ENCODE data around the gene ENAH.

The ENAH gene

DNA sequence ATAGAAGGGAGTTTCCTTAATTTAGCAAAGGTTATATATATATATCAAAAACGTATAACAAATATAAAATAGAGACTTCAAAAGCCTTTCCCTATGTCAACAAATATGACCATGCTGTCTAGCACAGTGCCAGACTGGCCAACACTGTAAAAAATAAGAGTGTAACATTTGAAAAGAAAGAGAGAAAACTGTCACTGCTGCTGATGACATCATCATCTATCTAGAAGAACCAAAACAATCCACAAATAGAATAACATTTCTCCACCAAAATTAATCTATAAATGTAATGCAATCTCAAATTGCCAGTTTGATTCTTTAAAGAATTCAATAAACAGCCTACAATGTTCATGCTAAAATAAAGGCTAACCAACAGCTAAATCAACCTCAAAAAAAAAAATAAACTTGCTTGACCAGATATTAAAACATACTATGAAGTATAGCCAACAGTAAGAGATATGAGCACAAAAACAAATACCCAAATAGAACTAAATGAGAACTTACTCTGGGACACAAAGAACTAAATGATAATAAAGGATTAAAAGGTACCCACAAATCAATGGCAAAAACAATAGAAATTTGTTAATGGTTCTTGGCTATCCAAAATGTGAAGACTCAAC, 50.2 kb downstream of the ENAH start:
- in situ Hi-C loops (cut with HindIII; ENCODE audit: low pct_unique_long_range_greater_than_20kb, low sequenced_read_pairs) = no loop called here
- no peak for DNase-seq (ENCODE audit: low read depth in 1 of 2, low spot score in 1 of 2)

DNA sequence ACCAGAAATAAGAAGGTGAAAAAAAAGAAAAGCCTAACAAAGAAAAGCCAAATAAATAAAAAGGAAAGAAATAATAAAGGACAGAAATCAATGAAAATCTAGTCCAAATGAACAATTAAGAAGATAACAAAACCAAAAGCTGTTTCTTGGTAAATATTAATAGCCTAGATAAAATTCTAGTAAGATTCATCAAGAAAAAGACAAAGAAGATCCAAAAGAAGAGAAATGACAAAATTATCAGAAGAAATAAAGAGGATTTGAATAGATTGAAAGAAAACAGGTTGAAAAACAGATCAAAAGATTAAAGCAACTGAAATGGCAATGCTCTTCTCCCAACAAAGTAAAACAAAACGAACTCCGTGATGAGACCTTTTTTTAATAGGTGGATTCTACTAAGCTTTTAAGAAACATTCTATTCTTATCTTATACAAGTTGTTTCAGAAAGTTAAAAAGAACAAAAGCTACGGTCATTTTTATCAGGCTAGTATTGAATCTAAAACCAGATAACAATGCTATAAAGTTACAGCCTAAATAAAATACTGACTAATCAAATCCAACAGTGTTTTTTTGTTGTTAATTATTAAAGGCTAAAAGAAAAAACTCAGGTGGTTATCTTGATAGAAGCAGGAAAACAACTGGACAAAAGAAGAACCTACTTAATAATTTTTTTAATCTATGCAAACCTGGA, 50.9 kb downstream of the ENAH start:
- no peak for DNase-seq (ENCODE audit: low read depth in 1 of 2, low spot score in 1 of 2)
- in situ Hi-C loops (cut with HindIII; ENCODE audit: low pct_unique_long_range_greater_than_20kb, low sequenced_read_pairs) = no loop called here
- TF ChIP-seq JUND (IDR thresholded peaks at IDR 0.05; ENCODE audit: low read depth) = no peak

More for the DNA sequence above, 50.2 kb downstream of the ENAH start:
- TF ChIP-seq JUND (IDR thresholded peaks at IDR 0.05; ENCODE audit: low read depth) = no peak

DNA sequence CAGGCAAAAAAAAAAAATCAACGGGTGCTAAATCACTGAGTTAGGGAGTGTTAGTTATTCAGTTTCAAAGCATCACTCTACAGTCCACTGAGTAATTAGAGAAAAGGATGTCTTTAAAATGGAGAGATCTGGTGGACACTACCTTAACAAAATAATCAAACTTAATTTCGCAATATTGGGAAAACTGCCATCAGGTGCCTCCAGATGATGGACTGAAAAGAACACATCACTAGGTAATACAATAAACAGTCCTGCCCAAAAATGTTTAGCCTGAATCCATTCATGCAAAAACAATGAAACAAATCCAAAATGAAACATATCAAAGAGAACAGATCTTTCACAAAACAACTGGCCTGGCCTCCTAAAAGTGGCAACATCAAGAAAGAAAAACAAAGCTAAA, 54.1 kb downstream of the ENAH start:
- in situ Hi-C loops (cut with HindIII; ENCODE audit: low pct_unique_long_range_greater_than_20kb, low sequenced_read_pairs) = no loop called here
- DNase-seq (ENCODE audit: low read depth in 1 of 2, low spot score in 1 of 2) = no peak
- no peak for TF ChIP-seq JUND (IDR thresholded peaks at IDR 0.05; ENCODE audit: low read depth)

DNA sequence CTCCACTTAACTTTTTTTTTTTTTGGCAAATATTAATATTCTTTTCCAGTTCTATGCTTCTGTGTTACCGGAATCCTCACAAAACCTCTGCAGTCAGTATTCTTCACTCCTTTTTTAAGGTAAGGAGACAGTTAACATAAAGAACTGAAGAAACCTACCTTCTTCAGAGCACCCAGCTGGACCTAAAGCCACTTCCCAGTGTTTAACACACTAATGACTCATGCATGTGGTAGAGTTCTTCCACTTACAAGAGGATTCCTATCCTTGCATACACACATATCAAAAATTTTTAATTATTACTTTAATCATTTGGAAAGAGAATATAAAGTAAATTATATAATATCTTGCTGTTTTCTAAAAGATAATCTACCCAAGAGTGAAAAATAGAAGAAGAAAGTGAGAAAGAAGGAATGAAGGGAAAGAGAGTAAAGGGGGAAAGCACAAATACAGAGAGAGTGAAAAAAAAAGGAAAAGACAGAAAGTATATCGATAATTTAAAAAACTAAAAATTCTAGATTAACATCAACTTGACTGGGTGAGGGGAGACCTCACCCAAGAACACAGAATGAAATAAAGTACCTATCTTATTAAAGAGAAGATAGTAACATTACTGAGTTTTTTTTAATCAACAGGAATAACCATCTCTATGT, 54.9 kb downstream of the ENAH start:
- in situ Hi-C loops (cut with HindIII; ENCODE audit: low pct_unique_long_range_greater_than_20kb, low sequenced_read_pairs) = no loop called here
- DNase-seq (ENCODE audit: low read depth in 1 of 2, low spot score in 1 of 2) = no peak
- no peak for TF ChIP-seq JUND (IDR thresholded peaks at IDR 0.05; ENCODE audit: low read depth)

DNA sequence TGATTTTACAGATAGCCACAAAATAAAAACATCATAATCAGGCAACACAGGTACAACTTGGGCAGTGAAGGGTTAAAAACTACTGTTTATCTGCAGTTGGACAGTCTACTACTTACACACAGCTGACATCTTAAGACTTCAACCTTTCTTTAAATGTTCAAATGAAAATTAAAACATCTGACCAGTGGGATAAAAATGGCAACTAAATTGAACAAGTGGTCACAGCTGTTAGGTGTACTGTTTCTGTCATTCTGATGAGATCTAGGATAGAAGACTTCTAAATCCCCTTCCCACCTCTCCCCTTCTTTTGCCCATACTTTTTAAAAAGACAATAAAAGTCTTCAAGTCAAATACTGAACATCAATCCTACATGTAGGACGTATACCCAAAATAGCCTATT, 56.2 kb downstream of the ENAH start:
- DNase-seq (ENCODE audit: low read depth in 1 of 2, low spot score in 1 of 2) = no peak
- in situ Hi-C loops (cut with HindIII; ENCODE audit: low pct_unique_long_range_greater_than_20kb, low sequenced_read_pairs) = no loop called here
- no peak for TF ChIP-seq JUND (IDR thresholded peaks at IDR 0.05; ENCODE audit: low read depth)

DNA sequence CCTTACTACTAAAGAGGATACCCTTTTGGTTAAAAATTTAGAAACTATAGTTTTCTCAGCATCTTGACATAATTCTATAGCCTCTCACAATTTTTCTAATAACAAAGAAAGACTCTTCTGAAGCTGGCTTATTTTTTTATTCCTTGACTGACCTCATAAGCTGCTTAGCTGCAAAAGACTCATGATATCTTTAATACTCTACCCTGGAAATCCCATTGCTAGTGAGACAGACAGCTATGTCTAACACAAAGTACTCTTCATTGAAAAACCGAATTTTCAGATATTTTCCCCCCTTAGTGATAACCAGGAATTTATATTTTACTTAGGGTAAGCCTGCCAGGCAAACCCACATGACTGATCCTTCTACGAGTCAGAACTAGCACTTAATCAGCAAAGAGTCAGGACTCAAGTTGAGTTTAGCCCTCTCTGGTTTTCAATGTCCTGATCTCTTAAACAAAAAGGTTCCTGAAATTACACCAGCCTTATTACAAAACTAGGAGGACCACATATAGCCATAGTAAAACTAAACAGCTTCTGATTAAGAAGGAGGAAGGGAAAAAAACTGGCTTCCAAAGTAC, 56.9 kb downstream of the ENAH start:
- no peak for DNase-seq (ENCODE audit: low read depth in 1 of 2, low spot score in 1 of 2)
- in situ Hi-C loops (cut with HindIII; ENCODE audit: low pct_unique_long_range_greater_than_20kb, low sequenced_read_pairs) = no loop called here
- TF ChIP-seq JUND (IDR thresholded peaks at IDR 0.05; ENCODE audit: low read depth) = no peak

DNA sequence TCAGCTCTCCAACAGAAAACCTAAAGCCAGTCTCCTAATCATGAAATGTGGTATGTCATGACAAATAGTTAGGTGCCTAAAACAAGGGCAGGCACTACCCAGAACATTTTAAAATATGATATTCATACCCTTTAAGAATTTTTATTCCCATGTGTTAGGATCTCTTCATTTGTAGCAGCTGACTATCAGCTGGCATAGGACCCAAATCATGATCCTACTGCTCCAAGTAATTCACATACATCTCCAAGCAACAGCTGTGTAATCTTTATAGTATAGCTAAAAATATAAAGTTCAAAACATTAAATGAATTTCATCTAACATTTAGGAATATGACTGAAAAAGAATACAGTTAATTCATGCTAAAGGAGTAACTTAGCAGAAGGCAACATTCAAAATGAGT, 57.5 kb downstream of the ENAH start:
- DNase-seq (ENCODE audit: low read depth in 1 of 2, low spot score in 1 of 2) = no peak
- in situ Hi-C loops (cut with HindIII; ENCODE audit: low pct_unique_long_range_greater_than_20kb, low sequenced_read_pairs) = no loop called here
- TF ChIP-seq JUND (IDR thresholded peaks at IDR 0.05; ENCODE audit: low read depth) = no peak

DNA sequence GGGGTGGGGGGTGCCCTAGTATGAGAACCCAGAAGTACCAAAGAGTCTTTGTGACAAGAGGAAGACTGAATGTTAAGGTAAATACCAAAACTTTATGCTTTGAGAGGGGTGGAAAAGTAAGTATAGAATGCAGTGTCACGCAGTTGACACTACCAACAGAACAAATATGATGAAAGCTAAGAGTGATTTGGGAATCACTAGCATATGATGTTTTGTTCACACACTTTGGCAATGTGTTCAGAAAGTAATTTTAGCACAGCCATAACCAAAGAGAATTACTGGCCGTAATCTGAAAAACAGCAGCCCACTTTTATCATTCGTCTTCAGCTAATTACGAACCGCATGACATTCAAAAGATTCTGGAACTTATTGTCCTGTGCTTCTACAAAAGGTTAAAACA, 59.5 kb downstream of the ENAH start:
- no peak for DNase-seq (ENCODE audit: low read depth in 1 of 2, low spot score in 1 of 2)
- in situ Hi-C loops (cut with HindIII; ENCODE audit: low pct_unique_long_range_greater_than_20kb, low sequenced_read_pairs) = no loop called here
- TF ChIP-seq JUND (IDR thresholded peaks at IDR 0.05; ENCODE audit: low read depth) = no peak

DNA sequence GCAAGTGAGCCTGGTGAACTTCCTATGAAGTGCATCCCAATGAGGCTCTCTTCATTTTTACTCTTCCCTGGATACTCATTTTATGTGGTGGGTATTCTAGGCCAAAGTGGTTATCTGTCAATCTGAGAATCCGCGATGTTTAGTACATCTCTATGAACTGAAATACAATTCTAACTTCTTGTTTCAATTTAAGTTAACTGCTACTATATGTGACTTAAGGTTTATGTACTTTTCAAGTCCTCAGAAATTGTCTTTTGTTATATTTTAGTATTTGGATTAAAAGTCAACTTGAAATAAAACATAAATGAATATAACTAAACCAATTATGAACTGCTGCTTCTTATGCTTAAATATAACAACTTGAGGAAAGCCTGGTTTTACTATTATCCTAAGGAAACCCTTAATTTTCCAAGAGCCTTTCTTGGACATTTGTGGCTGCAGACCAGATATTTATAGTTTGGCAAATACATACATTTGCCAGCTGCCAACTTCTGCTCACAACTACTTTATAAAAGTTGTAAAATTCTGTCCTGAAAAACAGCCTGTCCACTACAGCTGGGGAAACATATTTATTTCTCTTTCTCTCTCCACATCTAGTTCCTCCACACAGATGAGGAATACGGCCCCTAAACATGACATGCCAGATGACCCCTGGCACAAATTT, 60.4 kb downstream of the ENAH start:
- TF ChIP-seq JUND (IDR thresholded peaks at IDR 0.05; ENCODE audit: low read depth) = no peak
- in situ Hi-C loops (cut with HindIII; ENCODE audit: low pct_unique_long_range_greater_than_20kb, low sequenced_read_pairs) = no loop called here
- no peak for DNase-seq (ENCODE audit: low read depth in 1 of 2, low spot score in 1 of 2)

DNA sequence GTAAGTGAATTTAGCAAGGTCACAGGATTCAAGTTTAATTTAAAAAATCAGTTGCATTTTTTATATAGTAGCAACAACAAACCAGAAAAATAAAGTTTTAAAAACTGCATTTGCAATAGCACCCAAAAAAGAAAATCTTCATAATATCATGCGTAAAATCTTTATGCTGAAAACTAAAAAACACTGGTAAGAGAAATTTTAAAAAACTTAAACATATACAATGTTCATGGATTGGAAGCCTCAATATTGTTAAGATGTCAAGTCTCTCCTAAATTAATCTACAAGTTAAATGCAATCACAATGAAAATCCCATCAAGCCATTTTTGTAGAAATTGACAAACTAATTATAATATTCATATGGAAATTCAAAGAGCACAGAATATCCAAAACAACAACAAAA, 65.6 kb downstream of the ENAH start:
- DNase-seq (ENCODE audit: low read depth in 1 of 2, low spot score in 1 of 2) = no peak
- in situ Hi-C loops (cut with HindIII; ENCODE audit: low pct_unique_long_range_greater_than_20kb, low sequenced_read_pairs) = no loop called here
- no peak for TF ChIP-seq JUND (IDR thresholded peaks at IDR 0.05; ENCODE audit: low read depth)

DNA sequence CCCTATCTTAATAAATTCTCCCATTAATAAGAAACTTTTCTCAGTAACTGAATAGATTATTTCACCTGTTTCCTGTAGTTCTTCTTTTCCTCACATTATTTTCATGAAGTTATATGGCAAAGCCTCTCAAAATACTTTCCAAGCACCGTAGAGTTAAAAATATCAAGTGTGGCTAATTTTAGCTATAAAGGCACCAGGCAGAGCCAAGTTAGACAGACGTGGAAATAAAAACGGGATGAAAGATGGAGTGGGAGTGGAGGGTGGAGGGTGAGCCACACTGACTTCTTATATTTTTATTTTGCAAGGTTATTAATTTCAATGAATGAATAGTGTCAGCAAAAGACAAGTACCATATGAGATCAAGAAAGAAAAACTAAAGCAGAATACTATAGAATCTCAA, 71.7 kb downstream of the ENAH start:
- no peak for TF ChIP-seq JUND (IDR thresholded peaks at IDR 0.05; ENCODE audit: low read depth)
- in situ Hi-C loops (cut with HindIII; ENCODE audit: low pct_unique_long_range_greater_than_20kb, low sequenced_read_pairs) = no loop called here
- DNase-seq (ENCODE audit: low read depth in 1 of 2, low spot score in 1 of 2) = no peak

DNA sequence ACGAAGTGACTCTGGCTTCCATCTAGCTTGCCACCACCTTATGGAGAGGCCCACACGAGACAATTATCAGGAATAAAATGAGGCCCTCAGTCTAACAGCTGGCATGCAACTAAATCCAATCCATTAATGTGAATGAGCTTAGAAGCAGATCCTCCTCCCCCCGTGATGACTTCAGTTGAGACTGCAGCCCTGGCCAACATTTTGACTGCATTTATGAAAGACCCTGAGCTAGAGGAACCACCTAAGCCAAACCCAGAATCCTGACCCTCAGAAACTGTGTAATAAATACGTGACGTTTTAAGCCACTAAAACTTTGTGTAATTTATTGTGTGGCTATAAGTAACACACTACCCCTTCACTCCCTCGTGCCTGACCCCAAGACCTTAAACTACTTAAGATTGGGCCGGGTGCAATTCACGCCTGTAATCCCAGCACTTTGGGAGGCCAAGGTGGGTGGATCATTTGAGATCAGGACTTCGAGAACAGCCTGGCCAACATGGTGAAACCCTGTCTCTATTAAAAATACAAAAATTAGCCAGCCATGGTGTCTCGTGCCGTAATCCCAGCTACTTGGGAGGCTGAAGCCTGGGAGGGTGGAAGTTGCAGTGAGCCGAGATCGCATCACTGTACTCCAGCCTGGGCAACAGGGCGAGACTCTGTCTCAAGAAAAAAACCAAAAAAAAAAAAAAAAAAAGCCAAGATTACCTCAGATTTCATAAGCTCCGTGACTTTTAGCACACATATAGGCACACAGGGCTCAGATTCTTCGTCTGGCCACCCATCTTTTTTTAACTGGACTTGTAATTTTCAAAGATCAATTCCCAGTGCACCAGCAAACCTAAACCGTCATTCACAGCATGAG, 72.5 kb downstream of the ENAH start:
- DNase-seq (ENCODE audit: low read depth in 1 of 2, low spot score in 1 of 2) = no peak
- no peak for TF ChIP-seq JUND (IDR thresholded peaks at IDR 0.05; ENCODE audit: low read depth)
- in situ Hi-C loops (cut with HindIII; ENCODE audit: low pct_unique_long_range_greater_than_20kb, low sequenced_read_pairs) = no loop called here
